HTR-8/SVneo (cell line): ENCODE results near the gene ATP10A.

ENCODE experiments used
- DNase-seq: peaks from one replicate; pipeline ENCODE4 v3.0.0; 2011; ENCODE audit warnings: low spot score, mixed read lengths; ENCODE audit not compliant: insufficient read length
- FAIRE-seq: peaks from 2 replicates; lab custom pipeline; 2011; peaks lifted over from hg19 to GRCh38; lab: Jason Lieb, UNC

The ATP10A gene

GRCh38 chr15:25838191-25838870 is 24.8 kb downstream of the ATP10A start:
- FAIRE-seq = no peak

GRCh38 chr15:25832158-25832557 is 31.0 kb downstream of the ATP10A start:
- no peak for DNase-seq
- FAIRE-seq = no peak

More at GRCh38 chr15:25838191-25838870, 24.8 kb downstream of the ATP10A start:
- no peak for DNase-seq

DNA sequence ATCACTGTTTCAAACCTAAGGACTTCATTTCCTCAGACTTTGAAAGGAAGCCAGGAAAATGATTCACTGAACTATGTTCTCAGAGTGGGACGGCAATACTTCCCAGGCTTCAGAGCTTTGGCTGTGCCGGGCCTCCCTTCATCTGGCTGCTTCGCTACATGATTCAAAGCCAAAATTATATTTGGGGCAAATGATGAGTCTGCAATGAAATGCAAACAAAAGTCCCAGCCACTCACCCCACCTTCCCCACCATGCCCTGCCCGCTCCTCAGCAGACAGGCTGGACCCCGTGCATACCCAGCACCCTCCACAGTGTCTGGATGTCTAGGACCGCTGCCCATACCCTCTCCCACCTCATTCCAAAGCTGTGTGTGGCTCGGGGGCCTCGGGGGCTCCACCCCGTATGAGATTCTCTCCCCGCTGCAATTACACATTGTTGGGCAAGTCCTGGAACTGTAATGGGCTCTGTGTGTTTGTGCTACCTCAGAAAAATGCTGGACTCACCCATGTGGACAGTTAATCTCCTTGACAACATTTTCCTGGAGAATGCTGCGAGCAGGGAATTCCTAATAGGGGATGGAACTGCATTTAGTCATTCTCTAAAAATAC is 32.2 kb downstream of the ATP10A start:
- FAIRE-seq = no peak
- DNase-seq = no peak

DNA sequence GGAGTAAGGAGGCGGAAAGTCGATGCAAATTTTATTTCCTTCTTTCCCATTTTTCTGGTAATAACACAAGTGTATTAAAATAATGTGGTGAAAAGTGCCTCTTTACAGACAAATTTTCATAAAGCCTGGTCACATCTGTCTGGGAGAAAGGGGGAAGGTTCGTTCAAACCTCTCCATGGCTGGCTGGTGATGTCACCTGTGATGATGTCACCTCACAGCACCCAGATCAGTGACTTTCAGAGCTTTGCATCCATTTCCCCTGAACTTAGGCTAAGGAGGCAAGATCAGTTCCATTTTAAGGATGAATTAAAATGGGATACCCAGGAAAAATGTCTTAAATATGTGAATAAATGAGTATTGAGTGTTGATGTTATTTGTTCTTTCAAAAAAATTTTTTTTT is 34.1 kb downstream of the ATP10A start:
- no peak for DNase-seq
- no peak for FAIRE-seq

- no peak for FAIRE-seq
- DNase-seq = no peak
Observed at GRCh38 chr15:25825207-25825606, 37.9 kb downstream of the ATP10A start.

- no peak for FAIRE-seq
- no peak for DNase-seq
Observed at GRCh38 chr15:25824618-25825017, 38.5 kb downstream of the ATP10A start.

DNA sequence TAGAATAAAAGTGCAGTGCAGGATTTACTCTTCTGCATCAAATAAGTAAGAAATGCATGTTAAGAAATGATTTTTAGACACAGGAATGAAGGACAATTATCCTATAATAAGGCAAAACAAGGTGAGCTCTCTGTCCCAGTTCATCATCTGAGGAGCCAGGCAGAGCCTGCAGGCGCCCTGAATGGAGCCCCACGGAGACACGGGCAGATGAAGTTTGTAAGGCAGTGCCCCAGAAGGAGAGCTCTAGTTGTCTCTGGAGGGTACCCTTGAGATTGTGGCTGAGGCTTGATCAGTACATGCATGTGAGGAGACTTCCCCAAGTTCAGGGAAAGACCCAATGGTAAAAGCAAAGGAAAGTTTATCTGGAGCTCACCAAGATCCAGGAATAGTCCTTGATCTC is 50.3 kb downstream of the ATP10A start:
- no peak for DNase-seq
- no peak for FAIRE-seq

DNA sequence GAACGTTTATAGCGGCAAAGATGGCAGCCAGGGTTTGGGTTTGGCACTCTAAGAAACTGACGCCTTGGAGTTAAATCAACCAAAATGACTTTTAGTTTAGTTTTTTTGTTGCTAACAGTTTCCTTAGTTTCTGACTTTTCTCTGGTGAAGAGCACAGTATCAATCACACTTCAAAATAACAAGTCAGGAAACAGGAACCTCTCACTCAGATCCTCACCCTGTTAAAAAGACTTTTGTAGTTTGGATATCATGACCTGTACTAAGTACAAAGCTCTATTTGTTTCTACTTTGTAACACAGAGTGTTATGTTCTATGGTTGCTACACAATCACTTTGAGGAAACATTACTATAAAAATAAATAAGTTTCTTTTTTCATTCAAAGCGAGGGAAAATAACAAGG is 51.1 kb downstream of the ATP10A start:
- FAIRE-seq (no peak), DNase-seq (no peak)

DNA sequence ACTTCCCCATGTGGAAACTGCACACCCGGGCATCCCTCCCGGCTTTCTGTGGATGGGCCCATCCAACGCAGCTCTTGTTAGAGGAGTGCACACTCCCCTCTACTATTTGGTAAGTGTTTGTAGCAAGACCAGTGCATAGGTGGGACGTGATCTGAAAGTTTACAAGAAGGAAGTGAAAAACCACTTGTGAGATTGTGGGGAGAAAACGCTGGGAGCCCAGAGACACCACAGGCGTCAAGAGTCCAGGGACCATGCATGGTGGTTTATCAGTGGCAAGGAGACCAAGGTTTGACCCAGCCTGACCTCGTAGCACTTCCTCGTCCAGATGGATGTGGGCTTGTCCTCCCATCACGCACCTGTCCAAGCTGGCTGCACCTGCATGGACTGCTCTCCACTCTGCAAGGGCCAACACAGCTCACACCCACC is 51.6 kb downstream of the ATP10A start:
- DNase-seq (no peak), FAIRE-seq (no peak)

DNA sequence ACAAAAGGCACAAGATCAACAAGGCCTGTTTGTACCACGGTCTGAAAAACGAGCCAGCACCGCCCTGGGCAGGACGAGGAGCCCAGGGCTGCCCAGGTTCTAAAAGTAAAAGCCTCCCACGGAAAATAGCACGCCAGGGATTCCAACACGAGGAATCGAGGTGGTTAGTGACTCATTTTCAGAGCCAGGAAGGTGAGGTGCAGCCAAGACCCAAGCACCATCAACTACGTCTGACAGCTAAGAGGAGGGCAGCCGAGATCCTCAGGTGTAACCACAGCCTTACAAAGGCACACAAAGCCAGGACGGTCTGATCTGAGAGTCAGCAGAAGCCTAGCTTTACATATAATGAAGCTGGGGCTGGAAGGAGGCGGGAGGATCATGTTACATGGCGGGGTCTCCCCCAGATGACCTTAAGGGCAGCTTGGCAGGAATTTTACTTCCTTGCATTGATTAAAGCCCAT is 52.5 kb downstream of the ATP10A start:
- no peak for FAIRE-seq
- DNase-seq = no peak

DNA sequence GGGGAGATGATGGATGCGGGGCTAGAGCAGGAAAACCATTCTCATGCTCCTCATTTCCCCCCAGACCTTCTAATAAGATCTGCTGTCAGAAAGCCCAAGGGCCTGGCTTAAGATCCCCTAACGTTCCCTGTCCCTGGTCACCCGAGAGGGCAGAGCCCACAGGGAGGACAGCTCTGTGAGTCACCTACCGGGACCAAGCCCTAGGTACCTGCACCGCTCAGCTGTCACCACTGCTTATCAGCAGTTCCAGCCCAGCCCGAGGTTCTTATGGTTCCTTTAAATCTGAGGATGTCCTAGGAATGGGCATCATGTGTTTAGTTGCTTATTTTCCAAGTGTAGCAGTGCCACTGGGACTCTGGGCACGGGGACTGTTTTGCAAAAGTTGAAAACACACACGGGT is 53.0 kb downstream of the ATP10A start:
- DNase-seq = no peak
- no peak for FAIRE-seq

DNA sequence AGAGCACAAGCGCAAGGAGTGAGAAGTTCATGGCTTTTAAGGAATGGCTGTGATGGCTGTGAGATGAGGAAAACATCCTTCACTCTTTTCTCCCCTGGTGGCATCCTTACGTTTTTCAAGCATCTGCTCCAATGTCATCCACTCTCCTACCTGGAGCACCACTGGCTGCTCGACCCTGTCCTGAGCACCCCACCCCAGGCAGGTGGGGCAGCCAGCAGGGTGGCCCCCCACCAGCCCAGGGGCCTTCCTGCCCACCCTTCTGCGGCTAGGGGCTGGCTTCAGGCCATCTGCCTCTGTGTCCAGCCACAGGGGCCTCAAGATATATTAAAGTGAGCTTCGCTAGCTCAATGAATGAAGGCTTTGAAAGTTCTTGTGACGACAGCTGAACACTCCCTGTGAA is 56.1 kb downstream of the ATP10A start:
- DNase-seq = no peak
- no peak for FAIRE-seq

- DNase-seq (no peak), FAIRE-seq (no peak)
Observed at GRCh38 chr15:25805031-25805430, 58.1 kb downstream of the ATP10A start.

- no peak for DNase-seq
- no peak for FAIRE-seq
Observed at GRCh38 chr15:25804451-25804850, 58.7 kb downstream of the ATP10A start.

DNA sequence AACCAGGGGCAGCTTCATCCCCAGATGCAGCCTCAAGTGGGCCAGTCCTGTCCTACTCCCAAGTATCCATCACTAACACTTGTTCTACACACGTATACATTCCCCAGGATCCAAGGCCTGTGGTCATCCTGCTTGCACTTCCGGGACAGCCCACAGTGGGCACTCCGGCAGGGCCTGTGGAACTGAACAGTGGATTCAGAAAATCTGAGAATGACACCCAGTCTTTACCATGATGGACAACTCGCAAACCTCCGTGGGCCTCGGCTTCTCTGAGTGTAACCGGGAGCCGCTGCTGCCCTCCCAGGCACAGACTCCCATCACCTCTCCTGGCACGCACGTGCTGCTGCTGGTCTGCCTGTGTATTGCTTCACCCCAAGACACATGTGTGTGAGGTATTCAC is 59.6 kb downstream of the ATP10A start:
- no peak for DNase-seq
- FAIRE-seq = no peak

- FAIRE-seq (no peak), DNase-seq (no peak)
Observed at GRCh38 chr15:25803036-25803435, 60.1 kb downstream of the ATP10A start.

- DNase-seq (no peak), FAIRE-seq (no peak)
Observed at GRCh38 chr15:25802285-25802830, 60.8 kb downstream of the ATP10A start.

GRCh38 chr15:25801586-25802284 is 61.4 kb downstream of the ATP10A start:
- FAIRE-seq (no peak), DNase-seq (no peak)

DNA sequence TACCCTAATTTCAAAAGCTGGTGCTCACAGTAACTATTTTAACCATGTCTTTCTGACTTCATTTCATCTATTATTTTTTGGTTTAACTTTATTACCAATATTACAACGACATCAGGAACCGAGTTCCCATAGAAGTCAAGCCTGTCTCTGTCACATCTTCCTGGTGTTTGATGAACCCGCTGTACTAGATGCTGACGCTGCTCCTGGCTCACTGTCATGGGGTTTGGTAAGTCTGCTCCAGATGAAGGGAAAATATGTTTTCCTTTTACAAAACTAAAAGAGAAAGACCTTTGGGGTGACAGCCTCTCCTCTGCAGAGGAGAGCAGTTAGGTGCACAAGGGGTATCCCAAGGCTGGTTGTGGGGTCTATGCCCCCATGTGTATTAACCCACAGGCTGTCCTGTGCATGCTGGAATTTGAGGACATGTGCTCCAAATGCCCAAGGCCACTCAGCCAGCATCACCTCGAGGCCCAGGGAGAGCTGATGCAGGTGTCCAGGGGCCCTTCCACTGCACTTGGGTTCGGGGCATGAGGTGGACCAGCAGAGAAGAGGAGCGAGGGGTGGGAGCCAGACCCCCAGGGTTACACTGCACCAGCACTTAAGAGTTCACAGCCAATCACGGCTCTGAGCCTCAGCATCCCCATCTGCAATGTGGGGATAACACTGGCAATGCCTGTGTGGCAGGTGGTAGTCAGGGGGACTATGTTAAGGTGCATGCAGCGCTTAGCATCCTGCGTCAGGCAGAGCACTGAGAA is 62.2 kb downstream of the ATP10A start:
- FAIRE-seq (no peak), DNase-seq (no peak)

GRCh38 chr15:25799906-25800700 is 63.0 kb downstream of the ATP10A start:
- no peak for FAIRE-seq
- no peak for DNase-seq
